ENCODE results near the gene THTPA. TPM values are rescaled to one million over a fixed set of nuclear protein-coding genes. Genes with fewer than 3 reads are reported as not detected.

The THTPA gene
- total RNA-seq, 1 donor from 2014 or later: 16.8 TPM

- DNase-seq: peak; percentile 79
Observed at GRCh38 chr14:23551266-23552028, 4.6 kb upstream of the THTPA start, which contains the start of gene ZFHX2. TSS of gene ZFHX2 (minus strand) at chr14:23551765. CDS start at chr14:23535325, 16,440 bp downstream.

- no peak for DNase-seq
Observed at GRCh38 chr14:23555533-23555881, 564 bp upstream of the THTPA start.

- DNase-seq: no peak
Observed at GRCh38 chr14:23556700-23557440, 799 bp downstream of the THTPA start.

GRCh38 chr14:23557521-23557920 lies 1.4 kb downstream of the THTPA start:
- no peak for DNase-seq

GRCh38 chr14:23557946-23558345 lies 1.9 kb downstream of the THTPA start:
- DNase-seq: no peak

DNA sequence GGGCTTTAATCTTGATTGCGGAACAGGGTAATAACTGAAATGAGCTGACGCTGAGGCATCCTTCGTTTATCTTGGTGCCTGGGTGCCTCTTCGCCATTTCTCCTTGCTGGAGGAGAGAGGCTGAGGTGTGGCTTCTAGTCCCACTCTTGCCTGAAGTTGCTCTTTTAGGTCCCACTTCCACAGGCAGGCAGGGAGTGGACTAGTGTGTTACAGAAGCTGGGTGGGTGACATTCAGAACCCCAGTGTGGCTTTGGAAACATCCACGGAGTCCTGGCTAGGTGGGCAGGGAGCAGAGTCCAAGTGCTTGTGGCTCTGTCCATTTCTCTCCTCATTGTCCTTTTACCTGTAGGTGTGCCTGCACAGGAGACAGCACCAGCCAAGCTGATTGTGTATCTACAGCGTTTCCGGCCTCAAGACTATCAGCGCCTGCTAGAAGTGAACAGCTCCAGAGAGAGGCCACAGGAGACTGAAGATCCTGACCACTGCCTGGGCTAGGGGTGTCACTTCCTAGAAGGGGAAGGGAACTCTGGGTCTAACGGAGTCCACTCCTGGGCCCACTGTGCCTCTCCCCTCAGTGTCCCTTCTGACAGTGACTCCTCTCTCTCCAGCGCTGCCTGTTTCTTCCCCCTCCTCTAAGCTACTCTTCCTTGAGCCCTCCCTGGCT lies 2.4 kb downstream of the THTPA start:
- no peak for DNase-seq

DNA sequence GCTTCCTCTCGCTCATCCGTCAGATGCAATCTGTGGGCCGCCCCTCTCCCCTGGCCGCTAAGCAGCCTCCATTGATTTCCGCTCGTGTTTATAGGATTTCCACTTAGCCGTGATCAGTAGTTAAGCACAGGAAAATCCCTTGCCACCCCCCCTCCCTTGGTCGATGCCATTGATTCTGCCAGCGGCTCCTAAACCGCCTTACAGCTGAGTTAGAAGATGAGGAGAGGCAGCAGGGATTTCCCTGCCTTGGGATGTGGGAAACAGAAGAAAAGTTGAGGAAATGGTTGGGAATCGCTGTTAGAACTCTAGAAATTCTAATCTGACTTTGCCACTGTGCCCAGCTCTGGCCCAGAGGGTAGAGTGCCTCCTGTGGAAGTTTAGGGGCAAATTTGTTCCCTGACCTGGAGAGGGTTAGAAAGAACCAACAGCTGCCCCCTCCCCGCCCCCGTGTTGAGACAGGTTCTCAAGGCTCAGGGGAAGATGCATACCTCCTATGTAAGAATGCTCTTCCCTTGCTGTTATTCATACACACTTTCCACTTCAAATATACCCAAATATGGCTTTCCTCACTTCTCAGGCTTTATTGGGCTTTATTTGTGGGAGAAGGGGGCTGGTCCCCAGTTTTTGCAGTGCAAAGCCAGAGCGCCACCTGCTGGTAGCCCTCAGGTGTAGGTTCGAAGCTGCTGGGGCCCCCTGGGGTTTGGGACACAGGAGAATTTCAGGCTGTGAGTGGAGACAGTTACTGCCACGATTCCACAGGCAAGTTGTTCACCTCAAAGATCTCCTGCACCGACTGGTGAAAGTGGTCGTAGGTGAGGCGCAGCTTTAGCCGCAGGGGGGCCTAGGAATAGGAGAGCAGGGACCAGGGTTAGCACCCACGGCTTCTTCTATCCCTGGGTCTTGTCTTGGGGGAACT lies 3.2 kb downstream of the THTPA start:
- peak; percentile 55 for DNase-seq

GRCh38 chr14:23559926-23560520 lies 4.0 kb downstream of the THTPA start:
- DNase-seq: no peak

- no peak for DNase-seq
Observed at GRCh38 chr14:23561259-23561658, 5.2 kb downstream of the THTPA start.

GRCh38 chr14:23561873-23562821 lies 6.1 kb downstream of the THTPA start:
- DNase-seq: no peak

- DNase-seq: peak; percentile 77
Observed at GRCh38 chr14:23562822-23563472, 6.9 kb downstream of the THTPA start.

DNA sequence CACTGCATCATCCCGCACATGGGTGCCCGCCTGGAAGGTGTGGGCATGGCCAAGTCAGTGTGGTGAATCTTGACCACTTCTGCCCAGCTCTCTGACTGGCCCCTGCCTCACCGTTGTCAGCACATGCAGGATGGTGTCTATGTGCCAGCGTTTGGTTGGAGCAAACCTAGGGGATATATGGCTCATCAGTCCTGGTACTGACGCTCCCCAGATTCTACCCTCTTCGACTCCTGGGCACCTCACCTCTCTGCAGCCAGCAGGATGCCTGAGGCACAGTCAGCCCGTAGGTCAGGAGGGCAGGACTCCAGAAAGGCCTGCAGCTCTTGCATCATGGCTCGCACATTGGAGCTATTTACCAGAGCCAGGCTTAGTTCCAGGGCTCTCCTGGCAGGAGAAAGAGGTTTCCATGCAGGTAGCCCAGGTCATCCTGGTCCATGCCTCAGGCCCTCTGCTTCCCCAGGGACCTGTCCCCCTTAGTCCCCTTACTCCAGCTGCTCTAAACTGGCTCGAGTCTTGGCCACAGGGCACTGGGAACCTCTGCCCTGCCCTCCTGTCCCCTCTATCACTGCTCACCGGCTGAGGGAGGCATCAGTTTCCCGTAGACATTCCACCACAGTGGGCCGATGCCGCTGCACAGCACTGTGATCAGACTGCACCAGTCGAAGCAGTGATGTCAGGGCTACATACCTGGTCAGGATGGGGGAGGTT lies 7.6 kb downstream of the THTPA start:
- no peak for DNase-seq

DNA sequence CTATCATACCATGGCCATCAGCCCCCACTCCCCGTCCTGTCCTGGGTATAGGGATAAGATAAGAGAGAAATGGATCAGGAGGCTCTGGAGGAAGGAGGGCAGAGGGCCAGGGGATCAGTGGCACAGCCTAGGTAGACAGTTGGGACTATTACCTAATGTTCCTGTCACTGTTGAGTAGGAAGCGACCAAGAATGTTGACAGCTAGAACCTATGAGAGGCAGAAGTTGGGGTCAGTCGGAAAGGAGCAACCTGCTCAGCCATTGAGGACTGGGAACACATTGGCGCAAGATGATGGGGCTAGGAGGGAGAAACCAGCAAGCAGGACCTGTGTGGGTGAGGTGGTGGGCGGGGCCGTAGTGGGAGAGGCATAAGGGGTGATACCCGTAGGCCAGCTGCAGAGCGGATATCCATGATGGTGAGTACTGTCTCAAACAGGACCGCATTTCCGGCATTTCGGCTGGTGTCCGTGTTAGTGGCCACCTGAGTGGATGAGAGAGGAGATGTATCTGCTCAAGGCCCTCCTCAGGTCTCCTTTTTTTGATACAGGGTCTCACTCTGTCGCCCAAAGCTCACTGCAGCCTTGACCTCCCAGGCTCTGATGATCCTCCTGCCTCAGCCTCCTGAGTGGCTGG lies 8.2 kb downstream of the THTPA start:
- no peak for DNase-seq

DNA sequence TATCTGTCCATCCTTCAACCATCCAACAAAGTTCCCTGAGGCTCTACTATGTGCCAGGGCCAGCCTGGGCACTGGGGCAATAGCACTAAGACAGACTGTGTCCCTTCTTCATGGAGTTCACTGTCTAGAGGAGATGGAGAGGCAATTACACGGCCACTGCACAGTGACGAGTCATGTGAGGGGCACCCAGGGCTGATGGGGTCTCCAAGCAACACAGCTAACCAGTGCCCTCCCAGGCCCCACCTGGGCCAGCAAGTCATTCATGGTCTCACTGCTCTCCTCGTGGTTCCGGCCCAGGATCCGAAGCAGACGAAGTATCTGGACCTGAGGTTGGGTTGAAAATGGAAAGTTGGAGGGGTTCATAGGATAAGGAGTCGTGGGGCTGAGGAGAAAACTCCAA lies 8.8 kb downstream of the THTPA start:
- DNase-seq: no peak

DNA sequence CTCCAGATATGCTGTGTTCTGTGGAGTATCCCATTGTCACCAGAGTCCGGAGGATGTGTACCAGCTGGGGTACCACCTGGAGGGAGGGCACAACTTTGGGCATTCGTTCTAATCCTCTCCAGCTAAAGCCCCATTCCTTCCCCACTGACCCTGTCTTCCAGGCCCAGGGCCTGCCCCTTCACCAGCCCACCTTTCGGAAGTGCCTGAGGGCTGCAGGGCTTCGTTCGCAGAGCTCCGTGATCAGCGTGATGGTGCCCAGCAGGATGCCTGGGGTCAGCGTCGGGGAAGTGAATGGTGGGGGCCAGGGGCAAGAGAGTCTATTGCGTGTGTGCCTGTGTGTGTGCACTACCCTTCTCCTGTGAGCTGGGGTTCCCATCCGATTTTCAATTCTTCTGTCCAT lies 9.6 kb downstream of the THTPA start:
- DNase-seq: no peak

DNA sequence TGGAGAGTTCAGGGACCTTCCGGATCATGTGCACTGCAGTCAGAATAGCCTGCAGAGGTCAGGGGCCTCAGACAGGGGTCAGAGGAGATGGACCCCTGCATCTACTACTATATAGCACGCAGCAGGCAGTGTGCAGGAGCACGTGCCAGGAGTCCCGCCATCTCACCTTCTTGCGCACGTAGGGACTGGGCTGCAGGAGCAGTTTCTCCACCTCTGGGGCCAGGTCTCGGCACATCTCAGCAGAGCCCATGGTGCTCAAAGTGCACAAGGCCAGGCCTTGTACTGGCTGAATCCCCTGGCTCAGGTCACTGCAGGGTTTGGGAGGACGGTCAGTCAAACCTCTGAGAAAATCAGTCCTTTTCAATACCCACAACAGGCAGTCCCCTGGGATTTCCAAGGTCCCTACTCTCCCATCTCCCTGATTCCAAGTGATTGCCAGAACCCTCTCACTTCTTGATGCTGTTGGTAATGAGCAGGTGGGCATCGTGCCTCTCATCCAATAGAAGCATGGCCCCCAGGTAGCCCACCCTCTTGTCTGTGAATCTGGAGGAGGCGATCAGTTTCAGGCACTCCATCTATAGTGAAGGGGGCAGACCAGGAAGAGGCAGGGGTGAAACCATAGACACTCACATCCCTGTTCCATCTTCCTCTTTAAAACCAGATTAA lies 10.2 kb downstream of the THTPA start:
- no peak for DNase-seq

DNA sequence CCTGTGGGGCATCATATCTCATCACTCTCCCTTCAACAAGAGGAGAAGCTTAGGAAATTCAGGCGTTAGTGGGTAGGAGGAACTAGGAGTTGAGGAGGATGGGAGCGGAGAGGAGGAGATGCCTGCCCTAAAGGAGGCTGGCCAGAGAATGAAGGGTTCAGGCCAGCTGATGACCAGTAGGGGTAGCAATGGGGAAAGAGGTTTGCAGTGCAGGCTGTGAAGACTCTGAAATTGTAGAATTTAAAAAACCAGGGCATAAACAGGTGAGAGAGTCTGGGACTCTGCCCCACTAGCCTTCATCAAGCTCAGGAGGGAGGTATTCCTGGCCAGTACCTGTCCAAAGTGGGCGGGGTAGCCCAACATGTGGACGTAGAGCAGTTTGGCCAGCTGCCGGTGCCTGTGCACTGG lies 10.7 kb downstream of the THTPA start:
- no peak for DNase-seq
